K562 (cell line): Measurements from ENCODE around the gene MXD3. TPM values are rescaled to one million over a fixed set of nuclear protein-coding genes. Genes with fewer than 3 reads are reported as not detected.
A peak's percentile ranks its signal among the peaks of the same experiment; 100 is the strongest.

ENCODE experiments used
- DDX20 ChIP-seq: fragments of 450-650 bp; IDR thresholded peaks from 2 replicates; pipeline ENCODE4 v1.6.1; 2016; ENCODE audit warnings: missing genetic modification characterization, low read depth, mild to moderate bottlenecking, missing compliant biosample characterization, moderate library complexity
- DNMT1 ChIP-seq: fragments of 450-650 bp; IDR thresholded peaks from 2 replicates; pipeline ENCODE4 v1.6.1; 2016; ENCODE audit warnings: antibody characterized with exemption, mild to moderate bottlenecking
- ELF1 ChIP-seq: fragments of 200-800 bp; sonication (Bioruptor generic); IDR thresholded peaks from 2 replicates; pipeline ENCODE4 v1.6.1; 2016; ENCODE audit warnings: missing genetic modification characterization, missing compliant biosample characterization
- GTF2A2 ChIP-seq: IDR thresholded peaks from 2 replicates; pipeline ENCODE4 v1.6.1; 2016; ENCODE audit warnings: mild to moderate bottlenecking, missing genetic modification characterization, missing compliant biosample characterization
- MCM7 ChIP-seq, 2 experiments: fragments of 450-650 bp; IDR thresholded peaks; 2 replicates each; pipeline ENCODE4 v1.6.1; 2016 to 2018
- MEF2A ChIP-seq: IDR thresholded peaks from 2 replicates; pipeline ENCODE4 v1.6.1; 2011; ENCODE audit warnings: low read depth, mild to moderate bottlenecking, low read length, moderate library complexity; ENCODE audit not compliant: control insufficient read depth
- NCOA2 ChIP-seq, 2 experiments: fragments of 450-650 bp; IDR thresholded peaks; 2 replicates each; pipeline ENCODE4 v1.6.1; 2018; ENCODE audit warnings: mild to moderate bottlenecking in 2 of 2, moderate library complexity in 1 of 2; ENCODE audit not compliant: partially characterized antibody in 2 of 2
- POLR3A ChIP-seq: IDR thresholded peaks from 2 replicates; pipeline ENCODE4 v1.6.1; 2011; ENCODE audit warnings: borderline replicate concordance, mild to moderate bottlenecking, moderate library complexity; ENCODE audit not compliant: insufficient read length, insufficient read depth; ENCODE audit errors: extremely low read depth
- SIRT6 ChIP-seq: IDR thresholded peaks from one replicate; pipeline ENCODE4 v1.6.1; 2012; ENCODE audit warnings: low read depth, mild to moderate bottlenecking, control low read depth, inconsistent platforms, low read length, moderate library complexity
- STAG1 ChIP-seq: sonication (generic); formaldehyde crosslinking; IDR thresholded peaks from 2 replicates; pipeline ENCODE4 v1.5.0; 2020; ENCODE audit warnings: missing genetic modification reagents, borderline replicate concordance
- STAT5B ChIP-seq: fragments of 250-450 bp; sonication (Bioruptor Pico); IDR thresholded peaks from 2 replicates; pipeline ENCODE4 v1.8.0; 2021; ENCODE audit warnings: mild to moderate bottlenecking, inconsistent platforms
- polyA plus RNA-seq, 8 experiments: library from polyadenylated mRNA; depleted of rRNA in 4 of 8; stranded (reverse) in 5 of 8; unstranded in 3 of 8; fragments of >200 nt; fragmentation: Nextera tagmentation in 2 of 8; fragmentation: Illumina TruSeq in 1 of 8; extraction: Ambion mirVana in 2 of 8; extraction: Trizol in 1 of 8; gene quantifications; 2 replicates each; pipeline versions ENCODE4 v1.2.1 to v1.2.3, GENCODE V29; 2011 to 2014; ENCODE audit warnings: inconsistent platforms in 1 of 8, missing spikeins in 1 of 8
- total RNA-seq, 7 experiments: library from RNA; depleted of rRNA in 6 of 7; stranded (reverse); fragments of >200 nt in 6 of 7; fragmentation: Illumina TruSeq in 2 of 7; extraction: Trizol in 2 of 7; gene quantifications; 2 replicates each; pipeline versions ENCODE4 v1.2.1 to v1.2.3, GENCODE V29; 2011 to 2021; ENCODE audit warnings: low replicate concordance in 1 of 7
- TF ChIP-seq, protein P1 (sequence below), 2 experiments: fragments of 450-650 bp; IDR thresholded peaks; 2 replicates each; pipeline ENCODE4 v1.6.1; 2016; ENCODE audit warnings: mild to moderate bottlenecking in 2 of 2, borderline replicate concordance in 1 of 2, low read depth in 1 of 2, moderate library complexity in 1 of 2
- TF ChIP-seq, protein P2 (sequence below), 2 experiments: IDR thresholded peaks; 2 replicates each; pipeline ENCODE4 v1.6.1; 2011; ENCODE audit warnings: borderline replicate concordance in 1 of 2, control low read depth in 1 of 2, low read depth in 1 of 2, low read length in 1 of 2, mild to moderate bottlenecking in 1 of 2, mixed read lengths in 1 of 2, moderate library complexity in 1 of 2; ENCODE audit not compliant: insufficient read depth in 1 of 2, insufficient read length in 1 of 2, poor library complexity in 1 of 2, severe bottlenecking in 1 of 2; ENCODE audit errors: extremely low read depth in 1 of 2
- TF ChIP-seq, protein P3 (sequence below): sonication (generic); formaldehyde crosslinking; IDR thresholded peaks from 2 replicates; pipeline ENCODE4 v1.8.1; 2023; ENCODE audit warnings: mild to moderate bottlenecking, missing genetic modification reagents
- TF ChIP-seq, protein P4 (sequence below): fragments of 450-650 bp; IDR thresholded peaks from 2 replicates; pipeline ENCODE4 v1.6.1; 2016

The MXD3 gene
- total and polyA plus RNA-seq, 9 of the 15 experiments (the other 6 are each of a cell fraction or from before 2014, with no cell fraction given) = 0.28 to 24.8 (median 4.5) TPM

DNA sequence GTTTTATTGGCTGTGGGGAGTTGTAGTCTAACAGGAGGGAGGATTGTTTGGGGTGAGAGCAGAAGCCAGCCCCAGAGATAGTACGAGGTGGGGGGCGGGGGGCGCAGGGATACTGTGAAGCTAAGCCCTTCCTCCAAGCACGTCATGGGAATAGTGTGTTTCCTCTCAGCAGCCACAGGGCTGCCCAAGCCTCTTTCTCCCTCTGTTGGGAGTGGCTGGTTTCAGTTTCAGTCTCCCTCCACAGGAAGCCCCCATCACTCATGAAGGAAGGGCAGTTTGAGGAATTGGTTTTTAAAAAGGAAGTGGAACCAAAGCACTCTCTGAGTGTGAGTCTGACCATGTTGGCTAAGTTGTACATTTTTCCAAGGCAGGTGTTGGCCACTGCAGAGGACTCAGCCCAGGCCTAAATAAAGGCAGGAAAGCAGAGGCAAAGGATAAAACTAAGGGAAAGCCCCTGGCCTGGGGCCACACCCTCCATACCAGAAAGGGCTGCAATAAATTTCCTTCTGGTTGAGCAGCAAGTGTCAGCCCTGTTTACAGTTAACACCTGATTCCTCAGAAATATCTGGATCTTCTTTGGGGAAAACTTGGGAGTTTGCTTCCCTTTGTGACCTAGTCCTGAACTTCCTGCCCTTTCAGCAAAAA lies 11.3 kb downstream of the MXD3 start (continued):
- TF ChIP-seq MEF2A (no peak), SIRT6 (no peak), STAG1 (CRISPR knock-in tag) (no peak), GTF2A2 (tag) (no peak), POLR3A (no peak), NCOA2 (IDR thresholded peaks at IDR 0.05; ENCODE audit: partially characterized antibody in 2 of 2) (no peak), STAT5B (no peak), ELF1 (tag) (no peak), DNMT1 (no peak), DDX20 (tag) (no peak), MCM7 (IDR thresholded peaks at IDR 0.05) (no peak)
- TF ChIP-seq, protein P1, sequence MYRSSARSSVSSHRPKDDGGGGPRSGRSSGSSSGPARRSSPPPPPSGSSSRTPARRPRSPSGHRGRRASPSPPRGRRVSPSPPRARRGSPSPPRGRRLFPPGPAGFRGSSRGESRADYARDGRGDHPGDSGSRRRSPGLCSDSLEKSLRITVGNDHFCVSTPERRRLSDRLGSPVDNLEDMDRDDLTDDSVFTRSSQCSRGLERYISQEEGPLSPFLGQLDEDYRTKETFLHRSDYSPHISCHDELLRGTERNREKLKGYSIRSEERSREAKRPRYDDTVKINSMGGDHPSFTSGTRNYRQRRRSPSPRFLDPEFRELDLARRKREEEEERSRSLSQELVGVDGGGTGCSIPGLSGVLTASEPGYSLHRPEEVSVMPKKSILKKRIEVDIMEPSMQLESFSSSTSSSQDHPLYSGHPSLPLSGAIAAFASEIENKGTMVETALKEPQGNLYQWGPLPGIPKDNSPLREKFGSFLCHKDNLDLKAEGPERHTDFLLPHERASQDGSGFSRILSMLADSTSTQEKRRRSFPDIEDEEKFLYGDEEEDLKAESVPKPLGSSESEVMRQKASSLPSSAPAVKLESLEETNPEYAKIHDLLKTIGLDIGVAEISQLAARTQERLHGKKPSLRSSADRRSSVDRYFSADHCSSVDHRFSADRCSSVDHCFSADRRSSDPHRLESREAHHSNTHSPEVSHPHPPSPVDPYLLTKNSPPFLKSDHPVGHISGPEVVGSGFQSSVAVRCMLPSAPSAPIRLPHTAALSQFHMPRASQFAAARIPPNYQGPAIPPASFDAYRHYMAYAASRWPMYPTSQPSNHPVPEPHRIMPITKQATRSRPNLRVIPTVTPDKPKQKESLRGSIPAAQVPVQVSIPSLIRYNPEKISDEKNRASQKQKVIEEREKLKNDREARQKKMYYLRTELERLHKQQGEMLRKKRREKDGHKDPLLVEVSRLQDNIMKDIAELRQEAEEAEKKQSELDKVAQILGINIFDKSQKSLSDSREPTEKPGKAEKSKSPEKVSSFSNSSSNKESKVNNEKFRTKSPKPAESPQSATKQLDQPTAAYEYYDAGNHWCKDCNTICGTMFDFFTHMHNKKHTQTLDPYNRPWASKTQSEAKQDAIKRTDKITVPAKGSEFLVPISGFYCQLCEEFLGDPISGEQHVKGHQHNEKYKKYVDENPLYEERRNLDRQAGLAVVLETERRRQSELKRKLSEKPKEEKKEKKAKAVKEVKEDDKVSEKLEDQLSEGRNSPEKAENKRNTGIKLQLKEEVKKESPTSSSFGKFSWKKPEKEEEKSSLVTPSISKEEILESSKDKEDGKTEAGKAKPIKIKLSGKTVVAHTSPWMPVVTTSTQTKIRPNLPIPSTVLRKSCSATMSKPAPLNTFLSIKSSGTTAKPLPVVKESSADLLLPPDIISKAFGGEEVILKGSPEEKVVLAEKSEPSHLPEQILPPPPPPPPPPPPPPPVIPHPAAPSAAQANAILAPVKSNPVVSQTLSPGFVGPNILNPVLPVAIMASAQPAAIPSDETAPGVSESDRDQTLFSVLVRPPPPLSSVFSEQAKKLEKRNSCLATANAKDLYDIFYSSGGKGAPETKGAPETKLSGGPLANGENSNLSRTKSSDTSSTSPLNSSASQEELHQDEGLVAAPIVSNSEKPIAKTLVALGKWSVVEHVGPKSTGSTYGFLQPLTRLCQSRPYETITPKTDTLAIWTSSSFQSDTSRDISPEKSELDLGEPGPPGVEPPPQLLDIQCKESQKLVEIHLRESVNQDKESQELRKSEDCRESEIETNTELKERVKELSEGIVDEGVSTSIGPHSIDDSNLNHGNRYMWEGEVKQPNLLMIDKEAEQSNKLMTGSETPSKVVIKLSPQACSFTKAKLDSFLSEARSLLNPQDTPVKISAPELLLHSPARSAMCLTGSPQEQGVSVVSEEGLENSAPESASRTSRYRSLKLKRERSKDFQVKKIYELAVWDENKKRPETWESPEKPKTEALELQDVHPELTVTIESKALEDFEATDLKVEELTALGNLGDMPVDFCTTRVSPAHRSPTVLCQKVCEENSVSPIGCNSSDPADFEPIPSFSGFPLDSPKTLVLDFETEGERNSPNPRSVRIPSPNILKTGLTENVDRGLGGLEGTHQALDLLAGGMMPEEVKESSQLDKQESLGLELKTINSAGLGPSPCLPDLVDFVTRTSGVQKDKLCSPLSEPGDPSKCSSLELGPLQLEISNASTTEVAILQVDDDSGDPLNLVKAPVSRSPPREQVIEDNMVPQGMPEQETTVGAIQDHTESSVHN (IDR thresholded peaks at IDR 0.05; ENCODE audit: borderline replicate concordance in 1 of 2, low read depth in 1 of 2) = no peak; a peak in 1 of 4 replicates
- TF ChIP-seq, protein P2, sequence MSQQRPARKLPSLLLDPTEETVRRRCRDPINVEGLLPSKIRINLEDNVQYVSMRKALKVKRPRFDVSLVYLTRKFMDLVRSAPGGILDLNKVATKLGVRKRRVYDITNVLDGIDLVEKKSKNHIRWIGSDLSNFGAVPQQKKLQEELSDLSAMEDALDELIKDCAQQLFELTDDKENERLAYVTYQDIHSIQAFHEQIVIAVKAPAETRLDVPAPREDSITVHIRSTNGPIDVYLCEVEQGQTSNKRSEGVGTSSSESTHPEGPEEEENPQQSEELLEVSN (IDR thresholded peaks at IDR 0.05; ENCODE audit: borderline replicate concordance in 1 of 2, extremely low read depth in 1 of 2, insufficient read depth in 1 of 2, insufficient read length in 1 of 2, low read depth in 1 of 2, low read length in 1 of 2, poor library complexity in 1 of 2, severe bottlenecking in 1 of 2) = no peak
- TF ChIP-seq, protein P3, sequence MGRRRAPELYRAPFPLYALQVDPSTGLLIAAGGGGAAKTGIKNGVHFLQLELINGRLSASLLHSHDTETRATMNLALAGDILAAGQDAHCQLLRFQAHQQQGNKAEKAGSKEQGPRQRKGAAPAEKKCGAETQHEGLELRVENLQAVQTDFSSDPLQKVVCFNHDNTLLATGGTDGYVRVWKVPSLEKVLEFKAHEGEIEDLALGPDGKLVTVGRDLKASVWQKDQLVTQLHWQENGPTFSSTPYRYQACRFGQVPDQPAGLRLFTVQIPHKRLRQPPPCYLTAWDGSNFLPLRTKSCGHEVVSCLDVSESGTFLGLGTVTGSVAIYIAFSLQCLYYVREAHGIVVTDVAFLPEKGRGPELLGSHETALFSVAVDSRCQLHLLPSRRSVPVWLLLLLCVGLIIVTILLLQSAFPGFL (CRISPR knock-in tag) = no peak
- TF ChIP-seq, protein P4, sequence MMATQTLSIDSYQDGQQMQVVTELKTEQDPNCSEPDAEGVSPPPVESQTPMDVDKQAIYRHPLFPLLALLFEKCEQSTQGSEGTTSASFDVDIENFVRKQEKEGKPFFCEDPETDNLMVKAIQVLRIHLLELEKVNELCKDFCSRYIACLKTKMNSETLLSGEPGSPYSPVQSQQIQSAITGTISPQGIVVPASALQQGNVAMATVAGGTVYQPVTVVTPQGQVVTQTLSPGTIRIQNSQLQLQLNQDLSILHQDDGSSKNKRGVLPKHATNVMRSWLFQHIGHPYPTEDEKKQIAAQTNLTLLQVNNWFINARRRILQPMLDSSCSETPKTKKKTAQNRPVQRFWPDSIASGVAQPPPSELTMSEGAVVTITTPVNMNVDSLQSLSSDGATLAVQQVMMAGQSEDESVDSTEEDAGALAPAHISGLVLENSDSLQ = peak; percentile 88
